ENCODE results near the gene IL16. TPM values are rescaled to one million over a fixed set of nuclear protein-coding genes. Genes with fewer than 3 reads are reported as not detected.

Gene IL16
- total RNA-seq, 1 donor: 44.7 TPM

DNA sequence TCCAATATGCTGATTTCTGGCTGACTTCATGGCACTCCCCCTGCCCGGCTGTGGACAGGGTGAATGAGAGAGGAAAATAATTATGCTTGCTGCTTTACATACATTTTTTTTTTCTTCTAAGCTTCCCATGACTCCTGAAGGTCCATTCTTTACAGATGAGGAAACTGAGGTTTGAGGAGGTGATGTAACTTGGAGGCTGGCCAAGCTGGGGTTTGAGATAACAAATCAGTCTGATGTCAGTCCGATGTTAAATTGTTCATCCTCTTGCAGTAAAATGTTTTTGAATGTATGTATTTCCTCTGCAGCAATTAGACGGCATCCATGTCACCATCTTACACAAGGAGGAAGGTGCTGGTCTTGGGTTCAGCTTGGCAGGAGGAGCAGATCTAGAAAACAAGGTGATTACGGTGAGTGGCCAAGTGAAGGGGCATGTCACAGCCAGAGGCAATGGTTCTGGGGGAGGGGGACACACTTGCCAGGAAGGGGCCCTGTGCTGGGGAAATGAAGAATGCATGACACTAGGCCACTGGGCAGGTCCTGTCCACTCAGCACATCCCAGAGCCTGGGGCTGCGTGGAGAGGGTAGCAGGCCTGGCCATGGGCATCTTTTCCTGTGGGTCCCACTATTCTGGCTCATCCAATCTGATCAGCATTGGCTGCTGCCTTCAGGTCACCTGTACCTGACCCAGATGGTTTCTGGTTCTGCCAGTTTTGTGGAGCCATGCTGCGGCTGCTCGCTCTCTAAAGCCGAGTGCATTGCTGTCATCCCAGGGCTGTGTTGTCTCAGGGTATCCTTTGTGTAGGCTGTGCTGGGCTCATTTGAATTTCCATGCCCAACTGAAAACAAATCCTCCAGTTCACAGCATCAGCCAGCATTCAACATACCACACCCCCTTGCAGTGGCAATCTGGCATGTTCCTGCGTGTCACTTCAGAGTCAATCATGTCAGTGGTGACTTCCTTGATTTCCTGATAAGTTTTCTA, 106.9 kb downstream of the IL16 start:
- no peak for DNase-seq (ENCODE audit: low read depth in 2 of 3, low spot score in 2 of 3)

DNA sequence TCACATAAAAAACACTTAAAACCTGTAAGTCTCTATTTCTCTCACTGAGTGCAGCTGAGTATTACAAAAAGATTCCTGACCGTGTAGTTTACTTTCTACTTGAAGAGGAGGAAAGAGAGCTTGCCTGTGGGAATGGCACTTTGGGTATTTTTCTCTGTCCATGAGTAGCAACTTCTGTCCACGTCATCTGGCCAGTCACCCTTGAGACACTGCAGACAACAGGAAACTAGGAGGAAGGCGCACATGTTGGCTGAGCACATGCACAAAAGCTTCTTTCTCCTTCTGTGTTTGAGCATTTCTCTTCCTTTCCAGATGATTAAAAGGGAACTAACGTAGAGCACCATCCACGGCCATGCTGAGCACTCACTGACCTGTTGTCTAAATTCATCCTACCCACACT, 107.5 kb downstream of the IL16 start:
- no peak for DNase-seq (ENCODE audit: low read depth in 2 of 3, low spot score in 2 of 3)

DNA sequence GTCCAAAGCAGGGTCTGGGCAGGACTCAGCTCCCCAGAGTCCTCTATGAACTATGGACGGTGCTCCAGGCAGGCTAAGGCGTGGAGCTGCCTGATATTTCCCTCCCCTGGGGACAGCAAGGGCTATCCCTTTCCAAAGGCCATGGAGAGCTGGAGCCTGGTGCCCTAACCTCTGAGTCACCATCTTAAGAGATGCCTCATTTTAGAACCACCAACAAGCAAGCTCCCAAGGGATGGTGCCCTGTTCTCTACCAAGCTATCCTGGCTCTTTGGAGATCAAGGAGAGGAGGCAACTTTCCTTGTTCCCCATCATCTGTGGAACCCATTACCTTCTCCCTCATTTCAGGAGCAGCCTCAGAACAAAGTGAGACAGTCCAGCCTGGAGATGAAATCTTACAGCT, 111.6 kb downstream of the IL16 start:
- no peak for DNase-seq (ENCODE audit: low read depth in 2 of 3, low spot score in 2 of 3)

DNA sequence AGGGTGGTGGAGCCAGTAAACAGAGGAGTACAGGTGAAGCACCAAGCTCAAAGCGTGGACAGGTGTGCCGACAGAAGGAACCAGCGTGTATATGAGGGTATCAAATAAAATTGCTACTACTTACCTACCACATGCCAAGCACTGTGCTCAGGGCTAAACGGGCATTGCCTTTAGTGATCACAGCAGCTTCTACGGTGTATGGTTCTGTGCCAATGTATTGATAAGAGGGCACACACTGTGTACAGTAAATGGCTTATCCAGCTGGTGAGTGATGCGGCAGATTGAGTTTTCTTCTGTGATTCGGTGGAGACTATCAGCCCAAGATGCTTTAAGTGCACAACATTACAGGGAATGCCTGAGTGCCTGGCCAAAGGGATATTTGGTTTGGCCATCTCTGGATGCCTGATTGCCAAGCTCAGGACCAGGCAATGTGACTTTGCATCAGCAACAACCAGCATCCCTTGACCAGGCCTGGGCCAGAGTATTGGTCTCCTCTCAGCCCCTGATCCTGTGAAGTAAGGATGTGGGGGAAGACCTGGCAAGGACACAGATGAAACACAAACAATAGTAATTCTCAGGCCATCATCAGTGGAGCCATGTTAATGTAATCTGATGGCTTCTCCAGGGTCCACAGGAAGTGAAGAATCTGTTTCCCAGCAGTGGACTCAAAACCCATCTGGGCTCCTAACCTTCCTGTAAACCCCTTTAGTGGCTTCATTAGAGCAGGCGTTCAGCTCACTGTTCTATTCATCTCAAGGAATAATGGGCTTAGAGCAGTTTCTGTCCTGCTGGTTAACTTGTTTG, 113.2 kb downstream of the IL16 start:
- DNase-seq (ENCODE audit: low read depth in 2 of 3, low spot score in 2 of 3): no peak

DNA sequence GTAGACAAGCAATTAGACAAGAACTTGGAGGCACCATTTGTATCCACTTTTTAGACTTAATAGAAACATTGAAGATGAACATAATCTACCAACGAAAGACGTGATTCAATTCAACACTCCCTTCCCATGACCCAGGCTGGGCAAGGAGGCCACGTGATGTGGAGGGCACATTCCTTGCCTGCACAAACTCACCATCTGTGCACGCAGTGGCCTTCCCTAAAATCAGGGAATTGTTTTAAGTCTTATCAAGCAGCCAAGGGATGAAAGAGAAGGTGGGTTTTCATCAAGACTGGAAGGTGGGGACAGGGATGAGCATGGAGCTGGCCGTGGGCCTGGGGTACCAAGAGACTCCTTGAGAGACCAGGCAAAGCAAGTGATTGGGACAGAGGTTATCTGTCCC, 113.8 kb downstream of the IL16 start:
- no peak for DNase-seq (ENCODE audit: low read depth in 2 of 3, low spot score in 2 of 3)

DNA sequence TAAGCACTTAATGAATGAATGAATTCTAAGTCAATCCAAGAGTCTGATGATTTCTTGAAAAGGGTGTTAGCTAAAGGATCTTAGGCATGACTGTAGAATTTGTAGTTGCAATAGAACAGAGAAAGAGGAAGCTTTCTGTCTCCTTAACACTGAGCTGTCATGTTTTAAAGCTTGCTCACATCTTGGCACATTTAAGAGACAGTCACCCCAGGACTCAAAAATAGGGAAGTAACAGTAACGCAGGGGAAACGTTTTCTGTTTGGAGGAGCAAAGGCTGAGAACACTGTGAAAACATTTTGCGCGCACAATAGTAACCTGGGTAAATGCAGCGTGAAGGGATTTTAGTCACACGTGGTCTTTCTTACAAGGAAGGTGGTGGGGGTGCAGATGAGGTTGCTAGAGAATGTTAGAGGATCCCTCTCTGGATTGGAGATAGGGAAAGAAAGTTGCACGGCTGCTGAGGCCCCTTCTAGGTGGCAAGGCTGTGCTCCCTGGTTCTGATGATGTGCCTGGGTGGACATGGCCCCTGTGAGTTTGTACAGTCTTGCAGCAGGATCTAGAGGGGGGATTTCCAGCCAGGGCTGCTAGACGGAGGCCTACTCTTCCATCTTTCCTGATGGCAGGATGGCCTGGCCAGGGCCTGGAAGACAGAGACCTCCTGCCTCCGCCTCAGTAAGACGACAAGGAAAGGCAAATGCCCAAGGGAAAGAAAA, 115.2 kb downstream of the IL16 start:
- DNase-seq (ENCODE audit: low read depth in 2 of 3, low spot score in 2 of 3): peak in 2 of 3 donors; percentile 75 to 89

DNA sequence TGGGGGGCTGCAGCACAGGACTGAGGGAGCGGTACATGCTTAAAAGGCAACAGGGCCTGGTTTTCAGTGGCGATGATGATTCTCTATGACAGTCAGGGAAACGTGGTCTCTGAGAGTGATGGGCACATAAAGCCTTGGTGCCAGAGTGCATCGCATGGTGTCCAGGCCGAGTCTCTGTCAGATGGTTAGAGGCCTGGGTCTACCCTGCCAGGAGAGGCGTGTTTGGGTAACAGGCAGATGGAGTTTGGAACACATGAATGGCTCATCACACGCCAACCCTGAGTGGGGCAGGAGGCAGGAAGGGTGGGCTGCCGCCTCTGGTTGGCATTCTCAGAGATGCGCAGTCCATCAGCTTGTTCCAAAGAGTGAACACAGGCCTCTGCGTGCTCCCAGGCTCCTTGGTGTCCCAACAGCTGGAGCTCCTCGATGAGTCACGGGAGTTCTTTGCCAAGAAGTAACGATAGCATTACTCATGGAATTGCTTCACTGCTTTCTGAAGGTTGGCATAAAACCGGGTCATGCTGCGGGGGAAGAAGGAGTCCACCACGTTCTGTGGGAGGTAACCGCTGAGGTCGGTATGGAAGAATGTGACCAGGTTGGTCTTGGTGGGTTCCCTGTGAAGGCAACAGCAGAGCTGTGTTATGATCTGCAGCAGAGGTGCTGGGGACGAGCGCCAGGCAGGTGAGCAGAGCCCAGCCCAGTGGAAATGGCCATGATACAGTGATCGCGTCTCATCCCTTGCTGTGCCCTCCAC, 116.3 kb downstream of the IL16 start:
- DNase-seq (ENCODE audit: low read depth in 2 of 3, low spot score in 2 of 3): no peak

DNA sequence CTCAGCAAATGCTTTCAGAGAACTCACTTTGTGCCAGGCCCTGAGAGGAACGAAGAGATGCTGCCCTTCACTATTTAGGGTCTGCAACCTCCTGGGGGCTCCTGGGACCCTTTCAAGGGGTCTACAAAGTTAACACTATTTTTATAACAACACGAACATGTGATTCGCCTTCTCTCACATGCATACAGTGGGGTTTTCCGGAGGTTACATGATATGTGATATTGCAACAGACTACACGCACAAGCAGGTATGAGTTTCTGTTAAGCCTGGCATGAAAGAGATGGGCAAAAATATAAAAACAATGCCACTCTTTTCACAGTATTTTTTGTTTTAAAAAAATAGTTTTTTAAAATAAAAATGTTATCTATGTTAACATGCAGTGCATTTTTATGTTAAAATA, 117.0 kb downstream of the IL16 start:
- DNase-seq (ENCODE audit: low read depth in 2 of 3, low spot score in 2 of 3): no peak

DNA sequence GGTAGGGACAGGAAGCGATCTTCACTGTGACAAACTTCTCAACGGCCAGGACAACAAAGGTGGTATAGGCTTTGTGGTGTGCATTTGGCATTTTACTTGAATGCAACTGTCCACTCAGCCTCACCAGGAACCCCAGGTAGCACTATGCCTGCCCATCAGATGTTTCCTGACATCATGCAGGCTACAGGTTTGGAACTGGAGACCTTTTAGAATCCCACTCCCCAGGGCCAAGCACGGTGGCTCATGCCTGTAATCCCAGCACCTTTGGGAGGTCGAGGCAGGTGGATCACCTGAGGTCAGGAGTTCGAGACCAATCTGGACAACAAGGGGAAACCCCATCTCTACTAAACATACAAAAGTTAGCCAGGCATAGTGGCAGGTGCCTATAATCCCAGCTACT, 117.7 kb downstream of the IL16 start:
- no peak for DNase-seq (ENCODE audit: low read depth in 2 of 3, low spot score in 2 of 3)

DNA sequence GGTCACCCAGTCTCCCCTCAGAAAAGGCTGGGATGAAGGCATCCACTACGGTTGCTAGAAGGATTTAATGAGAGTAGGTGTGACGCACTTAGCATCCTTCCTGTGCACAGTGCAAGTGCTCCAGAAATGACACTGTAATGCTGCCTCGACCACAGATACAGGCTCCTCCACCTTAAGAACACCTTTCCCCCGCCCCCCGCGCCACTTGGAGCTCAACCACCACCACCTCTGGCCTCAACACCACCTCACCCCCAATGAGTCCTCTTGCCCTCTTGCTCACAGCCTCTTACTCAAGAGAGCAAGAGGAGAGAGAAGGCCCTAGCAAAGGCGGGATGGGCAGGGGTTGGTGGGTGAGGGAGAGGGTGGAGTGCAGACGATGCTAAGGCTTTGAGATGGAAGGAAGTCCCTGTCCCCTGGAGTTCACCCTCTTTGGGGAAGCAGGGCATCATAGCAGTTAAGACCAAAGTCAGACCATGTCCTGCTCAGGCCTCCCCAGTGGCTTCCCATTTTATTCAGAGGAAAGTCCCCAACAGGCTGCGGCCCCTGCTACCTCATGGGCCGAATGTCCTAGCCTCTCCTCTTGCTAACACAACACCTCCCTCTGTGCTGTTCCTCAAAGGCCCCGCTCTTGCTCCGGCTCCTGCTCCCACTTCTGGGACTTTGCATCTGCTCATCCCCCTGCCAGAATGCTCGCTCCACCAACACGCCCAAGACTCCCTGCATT, 118.9 kb downstream of the IL16 start:
- no peak for DNase-seq (ENCODE audit: low read depth in 2 of 3, low spot score in 2 of 3)

DNA sequence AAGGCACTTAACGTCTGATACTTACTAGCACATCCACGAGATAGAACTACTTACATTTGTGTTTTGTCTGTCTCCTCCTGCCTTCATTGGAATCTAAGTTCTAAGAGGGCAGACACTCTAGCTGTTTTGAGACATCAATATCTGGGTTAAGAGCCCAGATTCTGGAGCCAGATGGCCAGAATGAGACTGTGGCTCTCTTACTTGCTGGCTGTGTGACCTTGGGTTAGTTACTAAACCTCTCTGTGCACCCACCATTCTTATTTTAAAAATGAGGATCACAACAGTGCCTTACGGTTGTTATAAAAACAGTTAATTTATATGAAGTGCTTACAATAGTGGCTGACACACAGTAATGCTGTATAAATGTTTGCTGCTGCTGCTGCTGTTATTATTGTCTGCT, 119.6 kb downstream of the IL16 start:
- DNase-seq (ENCODE audit: low read depth in 2 of 3, low spot score in 2 of 3): no peak

DNA sequence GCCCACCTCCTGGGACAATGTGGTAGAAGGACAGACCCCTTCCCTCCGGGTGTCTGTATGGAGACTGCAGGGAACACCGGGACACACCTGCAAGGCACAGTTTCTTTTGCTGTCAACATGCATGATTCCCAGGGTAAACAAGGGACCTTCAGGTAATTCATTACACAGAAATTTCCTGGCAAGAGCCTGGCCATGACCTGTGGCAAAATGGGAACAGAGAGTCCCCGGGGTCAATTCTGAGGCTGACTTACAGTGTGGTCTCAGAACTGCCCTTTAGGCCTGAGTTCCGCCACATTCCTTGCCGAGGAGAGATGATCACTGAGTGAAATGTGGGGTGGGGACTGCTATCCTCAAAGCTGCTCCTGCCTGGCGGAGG, 121.0 kb downstream of the IL16 start:
- no peak for DNase-seq (ENCODE audit: low read depth in 2 of 3, low spot score in 2 of 3)

DNA sequence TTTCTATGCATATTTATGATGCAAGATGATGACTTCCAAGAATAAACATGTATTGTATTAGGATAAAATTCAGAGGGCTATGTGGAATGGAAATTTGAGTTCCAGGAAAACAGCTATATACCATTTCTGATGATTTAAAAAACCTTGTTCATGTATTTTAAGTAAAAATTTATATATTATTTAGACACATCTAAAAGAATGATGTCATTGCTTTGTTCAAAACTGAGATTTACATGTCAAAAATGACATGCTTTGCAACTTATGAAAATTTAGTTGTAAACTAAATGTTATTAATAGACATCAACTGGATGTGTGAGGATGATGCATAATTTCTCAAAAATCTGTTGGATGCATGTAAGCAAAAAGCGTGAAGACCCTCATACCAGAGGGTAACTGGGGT, 125.0 kb downstream of the IL16 start:
- no peak for DNase-seq (ENCODE audit: low read depth in 2 of 3, low spot score in 2 of 3)

DNA sequence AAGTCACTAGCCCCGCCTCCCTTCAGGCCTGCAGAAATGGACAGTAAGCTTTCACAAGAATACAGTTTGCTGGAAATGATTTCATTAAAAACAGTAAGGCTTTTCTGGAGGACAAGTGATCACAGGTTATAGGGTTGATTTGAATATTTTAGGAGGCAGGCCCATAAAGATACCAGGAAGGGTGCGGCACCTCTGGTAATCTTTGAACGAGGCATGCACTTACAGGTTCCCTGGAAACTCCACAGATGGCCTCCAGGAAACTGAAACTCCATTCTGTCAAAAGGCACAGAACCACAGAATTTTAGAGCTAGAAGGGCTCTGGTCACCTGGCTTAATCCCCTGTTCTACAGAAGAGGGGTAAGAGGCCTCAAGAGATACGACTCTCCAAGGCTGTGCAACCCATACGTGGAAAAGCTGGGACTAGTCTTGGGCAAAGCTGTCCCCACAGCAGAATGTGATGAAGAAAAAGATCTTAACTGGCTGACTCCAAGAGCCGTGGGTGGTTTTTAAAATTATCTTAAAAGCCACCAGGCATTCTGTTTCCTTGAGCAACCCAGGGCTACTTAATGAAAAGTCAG, 126.1 kb downstream of the IL16 start:
- DNase-seq (ENCODE audit: low read depth in 2 of 3, low spot score in 2 of 3): no peak

DNA sequence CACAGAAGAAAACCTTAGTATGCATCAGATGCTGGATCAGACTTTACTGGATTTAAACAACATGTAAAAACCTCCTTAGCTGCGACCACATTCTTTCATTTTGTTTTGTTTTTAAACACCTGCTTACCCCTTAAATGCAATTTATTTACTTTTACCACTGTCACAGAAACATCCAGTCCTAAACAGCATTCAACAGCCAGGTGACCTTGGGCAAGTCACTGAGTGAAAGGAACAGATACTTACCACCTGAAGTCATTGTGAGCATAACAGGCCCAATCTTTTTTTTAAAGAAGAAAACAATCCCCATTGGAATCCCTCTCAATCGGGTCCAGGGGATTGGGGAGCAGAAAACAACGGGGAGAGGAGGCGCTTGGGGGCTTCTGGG, 126.9 kb downstream of the IL16 start:
- DNase-seq (ENCODE audit: low read depth in 2 of 3, low spot score in 2 of 3): no peak

DNA sequence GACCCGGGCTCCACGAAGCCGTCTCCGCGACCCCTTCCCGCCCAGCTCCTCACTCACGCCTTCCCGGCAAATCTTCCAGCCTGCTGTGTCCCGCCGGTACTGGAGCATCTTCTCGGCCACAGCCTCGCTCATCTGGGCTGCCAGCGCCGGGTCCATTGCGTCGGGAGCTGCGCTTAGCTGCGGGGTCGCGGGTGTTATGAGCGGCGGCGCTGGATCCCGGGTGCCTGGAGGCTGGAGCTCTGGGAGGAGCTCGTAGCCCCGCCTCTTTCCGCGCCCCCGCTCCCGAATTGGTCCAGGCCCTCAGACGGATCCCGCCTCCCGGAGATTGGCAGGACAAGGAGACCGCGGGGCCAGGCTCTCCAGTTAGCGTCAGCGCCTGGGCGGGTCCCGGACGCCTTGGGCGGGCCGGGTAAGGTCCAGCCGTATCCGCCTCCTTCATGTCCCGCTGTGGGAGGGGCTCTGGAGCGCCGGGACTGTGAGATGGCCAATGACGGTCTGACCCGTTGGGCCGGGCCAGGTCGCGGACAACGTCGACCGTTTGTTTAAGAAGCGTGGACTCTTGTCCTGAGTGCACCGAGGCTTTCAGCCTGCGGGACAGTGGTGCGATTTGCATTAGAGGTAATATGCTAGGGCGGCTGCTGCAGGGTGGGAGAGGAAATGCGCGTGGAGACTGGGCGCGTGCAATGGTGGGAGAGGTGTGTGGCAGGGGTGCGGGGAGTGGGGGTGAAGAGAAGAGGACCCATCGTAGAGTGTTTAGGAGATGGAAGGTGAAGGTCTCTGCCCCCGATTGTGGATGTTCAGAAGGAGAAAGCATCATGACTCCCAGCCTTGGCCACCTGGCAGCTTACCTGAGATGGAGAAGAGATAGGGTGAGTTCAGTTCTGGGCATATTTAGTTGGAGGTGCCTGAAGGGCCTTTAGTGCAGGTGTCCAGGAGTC, 127.5 kb downstream of the IL16 start, which contains the start of gene STARD5:
STARD5 (minus strand) TSS at position 198 of the 938 bp plus-strand sequence; CDS start at position 156, 42 bp downstream.
- DNase-seq (ENCODE audit: low read depth in 2 of 3, low spot score in 2 of 3): peak; percentile 76 to 95 (median 93)

DNA sequence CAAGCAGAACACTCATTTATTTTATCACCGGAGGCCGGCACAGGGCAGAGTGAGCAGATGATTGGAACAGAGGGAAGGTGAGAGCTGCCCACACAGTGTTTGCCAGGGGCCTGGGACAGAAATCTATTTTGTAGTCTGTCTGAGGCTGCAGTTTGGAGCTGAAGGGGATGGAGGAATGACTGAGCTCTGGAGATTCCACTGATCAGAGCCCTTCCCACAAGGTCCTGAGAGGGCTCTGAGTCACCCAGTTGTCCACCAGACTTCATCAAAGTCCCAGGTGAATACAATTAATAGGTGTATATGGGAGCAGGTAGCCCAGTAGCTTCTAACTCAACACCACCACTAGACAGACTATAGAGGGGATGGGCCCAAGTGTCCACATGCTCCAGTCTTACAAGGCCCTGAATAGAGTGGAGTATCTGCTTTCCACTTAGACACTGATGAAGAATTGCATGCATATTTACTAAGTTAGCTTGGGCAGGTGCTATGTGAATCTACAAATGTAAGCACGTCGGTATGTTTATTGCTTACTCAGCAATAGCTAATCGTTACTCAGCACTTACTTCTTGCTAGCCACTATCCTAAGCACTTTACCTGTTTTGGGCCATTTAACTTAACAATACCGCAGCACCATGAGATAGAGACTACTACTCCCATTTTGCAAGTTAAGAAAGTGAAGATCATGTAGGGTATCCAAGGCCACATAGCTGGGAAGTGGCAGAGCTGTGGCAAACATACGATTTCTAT, 130.0 kb downstream of the IL16 start:
- no peak for DNase-seq (ENCODE audit: low read depth in 2 of 3, low spot score in 2 of 3)

DNA sequence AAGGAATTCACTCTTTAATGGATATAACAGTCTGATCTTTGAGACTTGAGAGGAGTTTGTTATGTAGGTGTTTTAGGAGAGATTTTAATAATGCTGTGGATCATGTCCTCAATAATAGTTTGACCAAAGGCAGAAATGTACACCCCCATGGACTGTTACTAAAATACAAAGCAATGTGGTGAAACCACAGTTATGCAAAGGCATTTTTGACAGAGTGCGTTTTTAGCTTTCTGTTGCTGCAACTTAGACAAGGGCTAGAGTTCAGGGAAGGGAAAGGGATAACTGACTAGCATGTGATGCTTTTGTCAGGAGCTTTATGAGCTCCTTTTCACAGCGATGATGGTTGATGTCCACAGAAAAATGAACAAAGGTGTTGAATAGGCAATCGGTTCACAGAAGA, 130.8 kb downstream of the IL16 start:
- no peak for DNase-seq (ENCODE audit: low read depth in 2 of 3, low spot score in 2 of 3)

Data from hematopoietic multipotent progenitor cell (in vitro differentiated cells).